Stimulated activated CD8-positive, alpha-beta memory T cell treated with anti-CD3 and anti-CD28 coated beads, Interleukin-12 subunit alpha, Interleukin-12 subunit beta, amount 100 ng/mL, for 4 hours (primary cell): Measurements from ENCODE around the gene FAM222B.
"Not testable (repeated sequence)": the region's sequence is repeated elsewhere in the genome, so short reads cannot be mapped to it uniquely, and the experiment has no call there.

ENCODE experiments used
- DNase-seq: peaks from one replicate; pipeline ENCODE4 v3.0.0-alpha.2; 2020; ENCODE audit warnings: low read depth

Gene FAM222B

DNA sequence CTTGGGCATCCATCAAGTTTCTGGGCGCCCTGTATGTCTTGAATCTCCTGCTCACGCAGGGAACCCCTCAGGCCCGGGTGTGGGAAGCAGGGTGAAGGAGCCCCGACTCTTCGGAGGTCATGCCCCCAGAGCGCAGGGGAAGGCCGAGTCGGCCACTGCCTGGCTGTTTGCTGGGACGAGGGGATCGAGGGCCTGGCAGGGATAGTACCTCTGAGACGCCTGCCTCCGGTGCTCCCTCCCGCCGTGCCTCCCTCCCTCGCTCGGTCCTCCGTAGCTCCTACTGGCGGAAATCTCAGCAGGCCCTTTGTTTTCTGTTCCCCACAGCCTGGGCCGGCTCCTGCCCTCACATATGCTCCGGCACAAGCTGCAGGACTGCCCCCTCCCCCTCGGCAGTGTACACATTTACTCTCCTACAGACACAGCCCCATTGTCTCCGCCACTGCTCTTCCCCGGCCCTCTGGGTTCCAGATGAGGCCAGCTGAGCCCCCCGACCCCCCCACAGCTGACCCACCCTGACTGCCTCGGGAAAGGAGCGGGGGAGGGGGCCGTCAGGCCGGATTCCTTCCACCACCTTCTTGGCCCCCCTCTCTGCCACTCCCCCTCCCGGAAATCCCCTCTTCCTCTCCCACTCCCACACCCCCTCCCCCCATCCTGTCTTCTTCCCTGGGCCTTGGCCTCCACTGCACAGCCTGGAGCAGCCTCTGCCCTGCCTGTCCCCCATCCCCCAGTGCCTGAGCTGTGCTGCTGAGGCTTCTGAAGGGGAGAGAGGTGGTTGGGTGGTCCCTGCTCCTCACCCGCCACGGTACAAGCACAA lies 97.4 kb downstream of the FAM222B start:
- DNase-seq: no peak

DNA sequence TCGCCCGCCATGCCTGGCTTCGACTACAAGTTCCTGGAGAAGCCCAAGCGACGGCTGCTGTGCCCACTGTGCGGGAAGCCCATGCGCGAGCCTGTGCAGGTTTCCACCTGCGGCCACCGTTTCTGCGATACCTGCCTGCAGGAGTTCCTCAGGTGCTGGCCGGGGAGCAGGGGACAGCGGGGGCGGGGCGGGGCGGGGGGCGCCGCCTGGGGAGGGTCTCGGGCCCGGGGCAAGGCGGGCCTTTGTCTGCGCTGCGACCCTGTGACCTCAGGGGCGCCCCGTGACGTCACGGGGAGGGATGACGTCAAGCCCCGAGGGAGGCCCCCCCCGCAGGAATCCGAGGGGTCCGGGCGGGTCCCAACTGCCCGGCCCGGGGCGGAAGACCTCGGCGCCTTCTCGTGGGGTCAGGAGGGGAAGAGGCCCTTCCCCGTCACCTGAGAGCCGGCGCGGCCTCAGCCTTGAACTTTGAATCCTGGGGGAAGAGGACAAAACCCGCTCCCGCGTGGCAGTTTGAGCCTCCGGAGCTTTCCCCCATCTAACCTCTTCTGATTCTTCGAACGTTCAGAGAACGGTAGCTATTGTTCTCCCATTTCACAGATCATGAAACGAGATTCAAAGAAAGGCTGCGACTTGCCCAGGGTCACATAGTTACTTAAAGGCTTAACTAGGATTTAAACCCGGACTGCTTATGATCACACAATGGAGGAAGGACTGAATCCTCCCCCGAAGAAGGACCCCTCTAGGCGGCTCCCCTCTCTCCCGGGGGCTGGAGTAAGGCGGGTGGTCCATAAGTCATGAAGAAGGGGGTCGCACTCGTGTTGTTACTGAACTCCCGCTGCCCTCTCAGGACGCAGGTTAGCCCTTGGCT lies 98.3 kb downstream of the FAM222B start:
- DNase-seq: peak; percentile 64

- peak; percentile 69 for DNase-seq
These were observed 99.1 kb downstream of the FAM222B start, which contains the start of gene TRAF4 for GRCh38 chr17:28743243-28744103. Gene TRAF4 (plus strand): TSS chr17:28744011. CDS start chr17:28744113, 102 bp downstream.

DNA sequence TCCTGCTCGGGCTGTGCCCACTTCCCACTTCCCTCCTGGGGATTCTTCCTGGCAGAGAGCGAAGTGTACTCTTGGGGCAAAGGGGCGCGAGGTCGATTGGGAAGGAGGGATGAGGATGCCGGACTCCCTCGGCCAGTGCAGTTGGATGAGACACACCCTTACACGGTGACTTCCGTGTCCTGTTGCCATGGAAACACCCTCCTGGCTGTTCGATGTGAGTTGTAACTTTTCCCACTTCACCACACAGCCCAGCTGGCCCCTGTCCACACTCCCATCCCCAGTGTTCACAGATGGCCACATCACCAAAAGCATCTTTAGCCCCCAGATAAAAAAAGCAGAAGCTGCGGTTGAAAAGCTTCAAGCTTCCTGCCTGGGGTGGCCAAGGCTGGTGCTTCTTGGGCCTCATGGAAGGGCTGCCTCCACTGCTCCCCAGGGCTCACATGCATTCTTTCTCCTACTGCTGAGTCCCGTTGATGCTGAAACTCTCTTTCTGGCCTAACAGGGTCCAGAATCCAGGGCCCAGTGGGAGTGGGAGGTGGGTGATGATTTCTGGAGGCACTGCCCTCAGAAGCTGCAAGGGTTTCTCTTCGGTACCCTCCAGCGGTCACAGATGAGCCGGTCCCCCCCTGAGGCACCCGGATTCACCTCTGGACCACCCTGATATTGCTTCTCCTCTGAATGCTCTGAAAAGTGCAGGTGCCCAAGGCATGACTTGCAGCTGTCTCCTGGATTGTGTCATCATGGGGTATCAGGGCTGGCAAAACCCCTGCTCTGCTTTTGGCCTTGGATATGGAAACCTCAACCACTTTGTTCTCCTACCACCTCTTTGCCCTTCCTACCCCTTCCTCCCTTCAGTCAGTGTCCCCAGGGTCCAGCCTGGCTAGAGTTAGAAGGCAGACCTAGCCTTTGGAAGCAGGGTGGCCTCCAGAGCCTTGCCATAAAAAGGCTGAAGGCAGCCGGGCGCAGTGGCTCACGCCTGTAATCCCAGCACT lies 100.9 kb downstream of the FAM222B start:
- no peak for DNase-seq

- no peak for DNase-seq
These were observed 101.9 kb downstream of the FAM222B start for GRCh38 chr17:28740406-28741357.

DNA sequence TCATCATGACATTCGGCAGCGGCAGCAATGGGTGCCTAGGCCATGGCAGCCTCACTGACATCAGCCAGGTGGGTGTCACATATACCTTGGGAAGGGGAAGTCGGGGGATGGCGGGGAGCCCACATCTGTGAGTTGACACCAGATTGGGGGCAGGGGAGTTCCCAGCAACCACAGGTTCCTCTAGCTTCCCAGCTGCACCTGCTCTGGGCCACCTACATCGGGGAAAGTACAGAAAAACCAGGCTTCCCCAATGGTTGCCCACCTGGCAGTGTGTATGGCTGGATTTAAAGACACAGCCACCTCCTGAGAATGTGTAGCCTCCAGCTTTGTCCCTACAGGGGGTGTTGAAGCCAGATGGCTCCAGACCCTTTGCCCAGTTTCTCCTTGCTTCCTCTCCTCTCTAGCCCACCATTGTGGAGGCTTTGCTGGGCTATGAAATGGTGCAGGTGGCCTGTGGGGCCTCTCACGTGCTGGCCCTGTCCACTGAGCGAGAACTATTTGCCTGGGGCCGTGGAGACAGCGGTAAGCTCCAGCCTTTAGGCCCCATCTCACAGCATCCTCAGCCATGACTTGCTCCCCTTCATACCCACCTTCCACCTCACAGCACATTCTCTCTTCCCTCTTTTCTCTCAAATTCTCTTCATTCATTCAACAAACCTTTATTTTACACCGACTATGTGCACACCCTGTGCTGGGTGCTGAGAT lies 103.8 kb downstream of the FAM222B start:
- peak; percentile 52 for DNase-seq

DNA sequence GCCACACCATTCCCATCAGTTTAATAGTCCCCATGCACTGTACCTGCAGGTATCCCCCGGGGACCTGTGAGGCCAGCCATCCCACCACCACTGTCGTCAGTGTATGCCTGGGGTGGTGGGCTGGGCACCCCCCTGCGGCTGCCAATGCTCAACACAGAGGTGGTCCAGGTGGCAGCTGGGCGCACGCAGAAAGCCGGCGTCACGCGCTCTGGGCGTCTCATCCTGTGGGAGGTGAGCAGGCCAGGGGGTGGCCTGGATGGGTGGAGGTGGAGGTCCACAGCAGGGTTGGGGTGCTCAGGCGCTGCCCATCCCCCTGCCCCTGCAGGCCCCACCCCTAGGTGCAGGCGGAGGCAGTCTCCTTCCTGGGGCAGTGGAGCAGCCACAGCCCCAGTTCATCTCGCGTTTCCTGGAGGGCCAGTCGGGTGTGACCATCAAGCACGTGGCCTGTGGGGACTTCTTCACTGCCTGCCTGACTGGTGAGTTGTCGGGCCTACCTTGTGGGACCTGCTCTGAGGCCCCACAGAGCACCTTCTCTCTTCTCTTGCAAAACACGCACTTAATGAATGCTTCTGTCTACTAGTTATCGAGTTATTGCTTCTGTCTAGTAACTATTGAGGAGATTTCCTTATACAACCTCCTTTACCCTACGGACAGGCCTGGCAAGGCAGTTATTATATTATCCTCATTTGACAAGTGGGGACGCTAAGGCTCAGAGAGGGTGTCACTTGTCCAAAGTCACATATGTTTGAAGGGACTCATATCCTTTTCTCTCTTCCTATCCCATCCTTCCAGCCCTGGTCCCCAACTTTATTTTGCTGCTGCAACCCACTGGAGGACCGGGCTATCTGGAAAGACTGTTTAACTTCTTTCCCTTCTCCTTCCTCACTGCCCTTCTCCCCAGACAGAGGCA lies 104.6 kb downstream of the FAM222B start:
- DNase-seq: no peak

DNA sequence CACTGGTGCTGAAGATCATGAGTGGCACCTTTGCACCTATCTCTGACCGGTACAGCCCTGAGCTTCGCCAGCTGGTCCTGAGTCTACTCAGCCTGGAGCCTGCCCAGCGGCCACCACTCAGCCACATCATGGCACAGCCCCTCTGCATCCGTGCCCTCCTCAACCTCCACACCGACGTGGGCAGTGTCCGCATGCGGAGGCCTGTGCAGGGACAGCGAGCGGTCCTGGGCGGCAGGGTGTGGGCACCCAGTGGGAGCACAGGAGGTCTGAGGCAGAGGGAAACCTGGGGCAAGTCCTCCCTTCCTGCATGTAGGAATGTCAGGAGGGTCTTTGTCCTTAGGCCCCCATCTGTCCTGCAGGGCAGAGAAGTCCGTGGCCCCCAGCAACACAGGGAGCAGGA lies 105.3 kb downstream of the FAM222B start:
- no peak for DNase-seq

GRCh38 chr17:28735913-28736769 lies 106.4 kb downstream of the FAM222B start:
- DNase-seq: not testable (repeated sequence)

GRCh38 chr17:28735242-28735722 lies 107.3 kb downstream of the FAM222B start:
- DNase-seq: no peak

DNA sequence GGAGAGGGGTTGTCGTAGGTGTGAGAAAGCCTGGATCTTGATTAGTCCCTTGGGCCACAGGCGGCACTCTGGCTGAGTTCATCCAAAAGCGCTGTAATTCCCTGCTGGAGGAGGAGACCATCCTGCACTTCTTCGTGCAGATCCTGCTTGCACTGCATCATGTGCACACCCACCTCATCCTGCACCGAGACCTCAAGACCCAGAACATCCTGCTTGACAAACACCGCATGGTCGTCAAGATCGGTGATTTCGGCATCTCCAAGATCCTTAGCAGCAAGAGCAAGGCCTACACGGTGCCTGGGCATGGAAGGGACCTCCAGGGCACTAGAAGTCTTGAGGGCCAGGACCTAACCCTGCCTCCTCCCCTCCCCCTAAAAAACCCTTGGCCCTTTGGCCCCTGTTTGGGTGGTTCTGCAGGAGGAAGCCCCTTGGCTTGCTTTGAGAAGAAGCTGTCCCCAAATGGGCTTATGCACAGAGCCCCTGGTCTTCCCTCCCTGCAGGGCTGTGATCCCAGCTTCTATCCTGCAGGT lies 107.8 kb downstream of the FAM222B start:
- no peak for DNase-seq

- DNase-seq: no peak
These were observed 109.2 kb downstream of the FAM222B start for GRCh38 chr17:28733346-28733745.

- DNase-seq: no peak
These were observed 112.7 kb downstream of the FAM222B start for GRCh38 chr17:28729950-28730330.

DNA sequence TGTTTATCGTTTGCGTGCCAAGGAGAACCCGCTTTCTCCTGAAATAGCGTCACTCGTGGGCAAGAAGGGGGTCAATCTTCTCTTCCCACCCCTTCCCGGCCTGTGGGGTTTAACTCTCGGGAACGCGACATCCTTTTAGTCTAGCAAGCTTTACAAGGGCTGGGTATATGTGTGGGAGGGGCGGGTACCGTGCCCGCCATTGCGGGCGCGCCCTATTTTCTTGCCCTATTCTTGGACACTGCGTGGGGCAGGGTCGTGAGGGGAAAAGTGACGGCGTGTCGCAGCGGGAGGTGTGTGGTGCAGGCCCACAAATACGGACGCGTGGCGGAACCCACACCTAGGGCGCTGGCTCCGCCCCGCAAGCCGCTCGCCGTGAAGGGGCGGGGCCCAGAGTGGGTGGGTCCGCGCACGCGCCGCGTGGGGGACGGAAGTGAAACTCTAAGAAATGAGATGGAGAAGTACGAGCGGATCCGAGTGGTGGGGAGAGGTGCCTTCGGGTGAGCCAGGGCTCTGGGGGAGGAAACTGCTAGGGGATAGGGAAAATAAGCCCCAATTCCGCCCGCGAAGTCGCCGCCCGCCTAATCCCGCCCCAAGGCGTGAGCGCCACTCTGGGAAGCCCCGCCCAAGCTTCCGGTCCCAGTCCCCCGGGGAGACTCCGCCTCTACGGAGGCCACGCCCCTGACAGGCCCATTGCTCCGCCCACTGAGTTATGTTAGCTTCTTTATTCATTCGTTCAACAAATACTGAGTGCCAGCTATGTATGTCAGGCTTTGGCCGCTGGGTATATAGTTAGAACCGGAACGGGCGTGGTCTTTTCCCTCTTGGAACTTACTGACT lies 114.0 kb downstream of the FAM222B start, which contains the start of gene NEK8:
TSS of gene NEK8 (plus strand) at position 425 of the 837 bp plus-strand sequence. CDS start at position 451, 26 bp downstream.
- peak; percentile 93 for DNase-seq
